ENCODE measurements around the gene NTSR1. TPM values are rescaled to one million over a fixed set of nuclear protein-coding genes. Genes with fewer than 3 reads are reported as not detected.

The NTSR1 gene
- total RNA-seq, 4 donors from 2014 or later = 1.5 to 23.9 (median 4.7) TPM

DNA sequence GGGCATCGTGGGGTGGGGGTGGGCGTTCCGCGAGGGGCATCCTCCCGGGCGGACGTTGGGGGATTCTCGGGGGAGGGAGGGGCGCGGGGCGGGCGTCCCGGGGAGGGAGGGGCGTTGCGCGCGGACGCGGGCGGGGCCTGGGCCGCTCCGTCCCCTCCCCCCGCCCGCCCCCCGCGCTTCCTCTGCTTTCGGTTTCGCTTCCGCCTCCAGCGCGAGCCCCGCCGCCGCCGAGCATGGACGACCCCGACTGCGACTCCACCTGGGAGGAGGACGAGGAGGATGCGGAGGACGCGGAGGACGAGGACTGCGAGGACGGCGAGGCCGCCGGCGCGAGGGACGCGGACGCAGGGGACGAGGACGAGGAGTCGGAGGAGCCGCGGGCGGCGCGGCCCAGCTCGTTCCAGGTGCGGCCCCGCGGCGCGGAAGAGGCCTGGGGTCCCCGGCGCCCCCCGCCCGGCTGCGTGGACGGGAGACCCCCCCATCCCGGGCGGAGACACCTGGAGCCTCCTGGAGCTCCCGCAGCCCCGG is 96.1 kb downstream of the NTSR1 start, which contains the start of gene OGFR:
Gene OGFR (plus strand): TSS at position 209 of the 528 bp plus-strand sequence. CDS start 25 bp downstream, at position 234.
- in situ Hi-C loops (cut with MboI; ENCODE audit: low pct_ligation_motif_present in 1 of 4, low pct_unique_long_range_greater_than_20kb in 1 of 4, low sequenced_read_pairs in 3 of 4) = loop anchor here in 2 of 4 donors (10.0 kb wide), 1 partner anchor 140 kb away; no protein-coding TSS in a partner anchor
- peaks cover 0 to 17% (median 6%) of the 10 kb centered on the region in 4 donors for H3K36me3 ChIP-seq
- intact Hi-C loops (cut with DNase I; ENCODE audit: low total_unique reads) = no loop called here

GRCh38 chr20:62805155-62805710 is 96.6 kb downstream of the NTSR1 start:
- Histone ChIP-seq H3K27me3 (no peaks in the 10 kb centered on the region), H3K4me3 (peak overlapping the region; percentile 88 to 100 (median 96)), H3K9me3 (no peaks in the 10 kb centered on the region), H3K36me3 (peaks cover 0 to 17% (median 7%) of the 10 kb centered on the region in 4 donors), H3K27ac (peak overlapping the region; percentile 90 to 94 (median 94)), H3K4me1 (peaks cover 17 to 30% (median 22%) of the 10 kb centered on the region in 4 donors)
- no peak for DNase-seq
- 1% methylated on average over 13 of the region's 58 CpGs; no CpG with 5 or more reads in 1 of the 2 donors for WGBS, 2 donors (ENCODE audit: low coverage in 1 of 2)
- intact Hi-C loops (cut with DNase I; ENCODE audit: low total_unique reads) = no loop called here
- in situ Hi-C loops (cut with MboI; ENCODE audit: low pct_ligation_motif_present in 1 of 4, low pct_unique_long_range_greater_than_20kb in 1 of 4, low sequenced_read_pairs in 3 of 4) = loop anchor here in 2 of 4 donors (10.0 kb wide), 1 partner anchor 140 kb away; no protein-coding TSS in a partner anchor
- TF ChIP-seq, protein P1, sequence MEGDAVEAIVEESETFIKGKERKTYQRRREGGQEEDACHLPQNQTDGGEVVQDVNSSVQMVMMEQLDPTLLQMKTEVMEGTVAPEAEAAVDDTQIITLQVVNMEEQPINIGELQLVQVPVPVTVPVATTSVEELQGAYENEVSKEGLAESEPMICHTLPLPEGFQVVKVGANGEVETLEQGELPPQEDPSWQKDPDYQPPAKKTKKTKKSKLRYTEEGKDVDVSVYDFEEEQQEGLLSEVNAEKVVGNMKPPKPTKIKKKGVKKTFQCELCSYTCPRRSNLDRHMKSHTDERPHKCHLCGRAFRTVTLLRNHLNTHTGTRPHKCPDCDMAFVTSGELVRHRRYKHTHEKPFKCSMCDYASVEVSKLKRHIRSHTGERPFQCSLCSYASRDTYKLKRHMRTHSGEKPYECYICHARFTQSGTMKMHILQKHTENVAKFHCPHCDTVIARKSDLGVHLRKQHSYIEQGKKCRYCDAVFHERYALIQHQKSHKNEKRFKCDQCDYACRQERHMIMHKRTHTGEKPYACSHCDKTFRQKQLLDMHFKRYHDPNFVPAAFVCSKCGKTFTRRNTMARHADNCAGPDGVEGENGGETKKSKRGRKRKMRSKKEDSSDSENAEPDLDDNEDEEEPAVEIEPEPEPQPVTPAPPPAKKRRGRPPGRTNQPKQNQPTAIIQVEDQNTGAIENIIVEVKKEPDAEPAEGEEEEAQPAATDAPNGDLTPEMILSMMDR (IDR thresholded peaks at IDR 0.05) = peak in 2 of 5 experiments; percentile 14 to 34
- TF ChIP-seq EP300 (IDR thresholded peaks at IDR 0.05; ENCODE audit: low read depth) (no peak), POLR2AphosphoS5 (IDR thresholded peaks at IDR 0.05) (no peak)

More for the DNA sequence above, 96.1 kb downstream of the NTSR1 start, which contains the start of gene OGFR:
- peak; percentile 78 for DNase-seq
- Histone ChIP-seq H3K4me3 (peak within 1 kb of the TSS; percentile 88 to 100 (median 96)), H3K9me3 (no peaks in the 10 kb centered on the region), H3K27me3 (no peaks in the 10 kb centered on the region), H3K27ac (peak within 1 kb of the TSS; percentile 90 to 94 (median 94)), H3K4me1 (peaks cover 17 to 30% (median 22%) of the 10 kb centered on the region in 4 donors)
- WGBS, 2 donors (ENCODE audit: low coverage in 1 of 2) = 6% methylated on average over 6 of the region's 77 CpGs; no CpG with 5 or more reads in 1 of the 2 donors
- TF ChIP-seq EP300 (IDR thresholded peaks at IDR 0.05; ENCODE audit: low read depth) = no peak
- TF ChIP-seq, protein P1 (IDR thresholded peaks at IDR 0.05) = no peak
- TF ChIP-seq POLR2A (IDR thresholded peaks at IDR 0.05) = peak; percentile 49
- peak; percentile 82 to 91 (median 87) for TF ChIP-seq POLR2AphosphoS5 (IDR thresholded peaks at IDR 0.05)

GRCh38 chr20:62805711-62806382 is 97.2 kb downstream of the NTSR1 start:
- 47% methylated on average over 13 of the region's 25 CpGs; no CpG with 5 or more reads in 1 of the 2 donors for WGBS, 2 donors (ENCODE audit: low coverage in 1 of 2)
- H3K4me3 ChIP-seq = peak overlapping the region; percentile 88 to 100 (median 96)
- in situ Hi-C loops (cut with MboI; ENCODE audit: low pct_ligation_motif_present in 1 of 4, low pct_unique_long_range_greater_than_20kb in 1 of 4, low sequenced_read_pairs in 3 of 4) = loop anchor here in 2 of 4 donors (10.0 kb wide), 1 partner anchor 141 kb away; no protein-coding TSS in a partner anchor
- no peak for DNase-seq
- H3K9me3 ChIP-seq = no peaks in the 10 kb centered on the region
- TF ChIP-seq, protein P1 (IDR thresholded peaks at IDR 0.05) = no peak
- TF ChIP-seq POLR2AphosphoS5 (IDR thresholded peaks at IDR 0.05) (no peak), POLR2A (IDR thresholded peaks at IDR 0.05) (no peak), EP300 (IDR thresholded peaks at IDR 0.05; ENCODE audit: low read depth) (no peak)
- intact Hi-C loops (cut with DNase I; ENCODE audit: low total_unique reads) = no loop called here
- peak overlapping the region; percentile 90 to 94 (median 94) for H3K27ac ChIP-seq
- peaks cover 0 to 19% (median 9%) of the 10 kb centered on the region in 4 donors for H3K36me3 ChIP-seq
- peaks cover 17 to 30% (median 22%) of the 10 kb centered on the region in 4 donors for H3K4me1 ChIP-seq
- no peaks in the 10 kb centered on the region for H3K27me3 ChIP-seq
